ENCODE measurements around the gene THEMIS. TPM values are rescaled to one million over a fixed set of nuclear protein-coding genes. Genes with fewer than 3 reads are reported as not detected.
"Not testable (repeated sequence)": the region's sequence is repeated elsewhere in the genome, so short reads cannot be mapped to it uniquely, and the experiment has no call there.

Gene THEMIS
- polyA plus RNA-seq, 12 donors, result 0.04 to 0.63 (median 0.24) TPM; not detected in 7

- DNase-seq, result no peak
These were observed 13.4 kb upstream of the THEMIS start for GRCh38 chr6:127914240-127914639.

GRCh38 chr6:127912914-127913313 is 12.1 kb upstream of the THEMIS start:
- DNase-seq, result no peak

- DNase-seq, result no peak
These were observed 7.2 kb upstream of the THEMIS start for GRCh38 chr6:127907960-127908640.

- DNase-seq, result no peak
These were observed 3.3 kb upstream of the THEMIS start for GRCh38 chr6:127904160-127904559.

- DNase-seq, result no peak
These were observed 2.1 kb upstream of the THEMIS start for GRCh38 chr6:127902933-127903332.

DNA sequence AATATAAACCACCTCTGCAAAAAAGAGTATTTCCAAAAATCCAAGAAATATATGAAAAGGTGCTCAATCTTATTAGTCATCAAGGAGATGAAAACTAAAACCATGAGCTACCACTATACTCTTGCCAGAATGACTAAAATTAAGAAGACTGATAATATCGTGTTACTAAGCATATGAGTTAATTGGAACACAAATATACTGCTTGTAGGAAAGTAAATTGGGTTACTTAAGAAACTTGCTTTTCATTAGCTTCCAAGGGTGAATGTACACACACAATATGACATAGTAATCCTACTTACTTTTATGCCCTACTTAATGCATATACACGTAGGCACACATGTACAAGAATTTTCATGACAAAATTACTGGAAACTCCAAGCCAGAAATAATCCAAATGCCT is 3.4 kb downstream of the THEMIS start:
- DNase-seq, result no peak

- DNase-seq, result no peak
These were observed 6.8 kb downstream of the THEMIS start for GRCh38 chr6:127894051-127894450.

GRCh38 chr6:127893541-127893940 is 7.3 kb downstream of the THEMIS start:
- no peak for DNase-seq

- DNase-seq, result no peak
These were observed 9.0 kb downstream of the THEMIS start for GRCh38 chr6:127891731-127892326.

- DNase-seq, result no peak
These were observed 14.3 kb downstream of the THEMIS start for GRCh38 chr6:127886603-127887002.

DNA sequence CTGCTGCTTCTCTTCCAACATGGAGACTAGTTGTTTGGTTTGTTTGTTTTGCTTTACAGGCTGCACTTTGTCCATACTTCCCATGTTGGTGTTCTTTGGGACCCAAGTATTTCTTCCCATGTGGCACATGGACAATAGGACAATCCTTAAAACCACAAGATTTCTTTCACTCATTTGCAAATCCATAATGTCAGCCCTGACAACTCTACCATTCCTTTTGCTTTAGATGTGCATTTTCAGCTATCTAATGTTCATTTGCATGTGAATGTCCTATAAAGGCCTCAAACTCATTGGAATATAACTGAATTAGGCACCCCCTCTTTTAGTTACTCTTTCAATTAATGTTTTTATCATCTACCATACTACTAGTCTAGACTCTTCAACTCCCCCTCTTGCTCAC is 16.7 kb downstream of the THEMIS start:
- no peak for DNase-seq

DNA sequence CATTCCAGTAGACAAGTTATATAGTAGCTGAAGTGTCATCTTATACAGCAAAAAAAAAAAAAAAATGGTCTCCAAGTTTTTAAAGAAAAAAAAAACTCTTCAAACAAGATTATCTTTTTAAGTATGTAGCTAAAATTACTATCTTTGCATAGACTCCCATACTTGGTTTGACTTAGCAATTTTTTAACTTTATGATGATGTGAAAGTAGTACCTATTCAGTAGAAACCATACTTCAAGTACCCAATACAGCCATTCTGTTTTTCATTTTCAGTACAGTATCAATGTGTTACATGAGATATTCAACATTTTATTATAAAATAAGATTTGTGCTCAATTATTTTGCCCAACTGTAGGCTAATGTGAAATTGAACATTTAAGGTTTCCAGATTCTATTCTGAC is 18.9 kb downstream of the THEMIS start:
- DNase-seq, result not testable (repeated sequence)

DNA sequence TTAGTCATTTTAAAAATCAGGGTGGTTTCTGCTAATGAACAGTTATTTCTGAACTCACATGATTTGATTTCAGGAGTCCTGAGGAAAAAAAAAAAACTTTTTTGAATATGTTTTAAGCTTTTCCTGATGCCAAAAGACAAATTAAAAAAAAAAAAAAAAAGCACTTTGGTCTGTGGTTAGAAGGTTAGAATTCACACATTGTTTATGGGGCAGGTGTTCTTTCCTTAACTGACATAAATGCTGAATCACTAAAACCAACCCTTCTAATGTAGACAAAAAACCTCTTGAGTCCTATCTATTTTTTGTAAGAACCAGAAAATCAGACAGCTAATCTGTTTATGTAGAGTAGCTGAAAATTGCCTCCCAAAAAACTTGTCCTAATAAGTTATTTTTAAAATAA is 20.4 kb downstream of the THEMIS start:
- DNase-seq, result no peak

DNA sequence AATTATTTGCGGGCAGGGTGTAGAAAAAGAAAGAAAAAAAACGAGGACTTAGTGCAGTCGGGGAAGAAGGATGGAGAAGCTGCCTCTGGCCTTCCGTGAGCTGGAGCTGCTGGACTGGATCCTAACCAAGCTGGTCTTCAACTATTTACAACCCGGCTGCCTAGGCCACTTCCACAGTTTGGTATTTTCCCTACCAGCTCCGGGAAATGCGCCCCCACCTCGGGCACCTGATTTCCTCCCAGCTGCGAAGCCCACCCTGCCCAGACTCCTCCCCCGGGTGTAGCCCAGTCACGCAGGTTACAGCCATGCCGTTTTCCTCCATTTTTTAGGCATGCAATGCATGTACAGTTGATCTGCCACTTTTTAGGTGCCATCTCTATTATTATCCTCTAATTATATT is 21.2 kb downstream of the THEMIS start:
- no peak for DNase-seq

- DNase-seq, result no peak
These were observed 22.7 kb downstream of the THEMIS start for GRCh38 chr6:127878115-127878514.

GRCh38 chr6:127877231-127877630 is 23.6 kb downstream of the THEMIS start:
- DNase-seq, result no peak

GRCh38 chr6:127869772-127870404 is 31.0 kb downstream of the THEMIS start:
- DNase-seq, result no peak

GRCh38 chr6:127869183-127869582 is 31.7 kb downstream of the THEMIS start:
- no peak for DNase-seq

DNA sequence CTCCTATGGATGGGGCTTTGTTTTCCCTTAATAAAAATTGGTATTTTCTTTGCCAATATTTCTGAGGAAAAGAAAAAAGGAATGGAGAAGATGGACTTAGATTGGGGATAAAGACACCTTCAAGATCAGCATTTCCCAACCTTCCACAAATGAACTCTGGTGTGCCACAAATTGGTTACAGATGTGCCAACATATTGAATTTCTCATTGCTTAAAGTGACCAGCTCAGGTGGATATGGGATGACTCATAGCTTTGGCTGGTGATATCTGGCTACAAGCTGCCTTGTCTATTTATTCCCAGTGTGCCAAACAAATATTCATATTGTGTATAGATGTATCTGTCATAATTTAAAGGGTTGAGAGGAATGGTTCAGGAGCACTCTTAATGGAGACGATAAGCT is 32.5 kb downstream of the THEMIS start:
- DNase-seq, result no peak

GRCh38 chr6:127866766-127867165 is 34.1 kb downstream of the THEMIS start:
- DNase-seq, result no peak

DNA sequence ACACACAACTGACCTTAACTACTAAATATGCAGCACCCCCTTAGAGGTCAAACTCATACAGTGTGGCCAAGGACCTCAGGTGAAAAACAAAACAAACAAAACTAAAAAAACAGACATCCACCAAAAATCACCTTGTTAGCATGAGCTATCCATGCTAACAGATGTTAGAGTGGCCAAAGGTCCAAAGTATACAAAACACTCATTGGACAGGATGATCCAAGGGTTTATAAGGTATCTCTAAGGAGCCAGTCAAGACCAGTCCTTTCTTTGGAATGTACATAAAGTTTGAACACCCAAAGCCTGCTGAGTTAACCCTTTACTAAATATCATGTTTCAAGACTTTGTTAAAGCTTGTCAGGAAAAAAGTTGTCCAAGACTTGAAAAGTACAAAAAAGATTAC is 35.8 kb downstream of the THEMIS start:
- DNase-seq, result no peak

DNA sequence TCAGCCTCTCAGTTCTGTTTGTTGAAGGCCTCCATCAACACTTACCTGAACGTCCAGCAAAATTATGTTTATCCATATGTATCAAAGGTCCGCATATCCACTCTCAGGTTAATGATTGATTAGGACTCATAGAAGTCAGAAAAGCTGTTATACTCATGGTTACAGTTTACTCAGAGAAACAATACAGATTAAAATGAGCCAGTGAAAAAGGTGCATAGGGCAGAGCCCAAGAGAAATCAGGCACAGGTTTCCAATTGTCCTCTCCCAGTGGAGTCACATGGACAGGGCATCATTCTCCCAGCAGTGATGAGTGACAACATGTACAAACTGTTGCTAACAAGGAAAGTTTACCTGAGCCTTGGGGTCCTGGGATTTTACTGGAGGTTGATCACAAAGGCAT is 36.2 kb downstream of the THEMIS start:
- no peak for DNase-seq

DNA sequence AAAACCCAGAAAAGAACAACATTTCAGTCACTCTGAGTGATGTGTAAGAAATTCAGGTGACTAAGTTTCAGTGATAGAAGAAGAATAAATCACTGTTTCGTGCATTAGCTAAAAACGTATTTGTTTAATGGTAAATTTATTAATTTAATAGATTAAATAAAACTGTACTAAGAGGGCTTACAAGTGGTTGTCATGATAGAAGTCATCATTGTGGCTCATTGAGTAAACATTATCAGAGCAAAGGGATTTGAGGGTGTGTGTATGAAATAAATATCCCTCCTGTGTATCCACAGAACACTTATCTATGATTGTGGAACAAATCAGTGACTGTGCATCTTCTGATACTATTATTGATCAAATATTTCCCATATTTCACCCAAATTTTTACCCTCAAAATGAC is 40.1 kb downstream of the THEMIS start:
- DNase-seq, result no peak

DNA sequence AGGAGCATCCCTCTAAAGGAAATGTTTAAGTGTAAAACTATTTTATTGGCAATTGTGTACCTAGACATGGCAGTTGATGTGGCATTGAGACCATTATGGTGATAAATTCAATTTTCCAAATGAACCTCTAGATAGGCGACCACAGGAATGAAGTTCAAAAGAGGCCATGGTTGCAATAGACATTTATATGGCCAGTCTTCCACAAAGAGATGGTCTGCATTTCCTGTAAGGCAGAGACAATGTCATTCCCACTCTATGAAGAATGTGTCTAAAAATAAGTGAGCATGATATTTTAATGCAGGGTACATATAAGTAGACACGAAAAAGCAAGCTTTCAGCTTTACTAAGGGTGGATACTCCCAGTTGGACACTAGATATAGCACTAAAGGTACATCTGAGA is 40.9 kb downstream of the THEMIS start:
- no peak for DNase-seq
